GM12891 (cell line): ENCODE data around the gene CAVIN2.

Experiments used
- PAX5 ChIP-seq: IDR thresholded peaks from 2 replicates; pipeline ENCODE4 v1.6.1; 2011; ENCODE audit warnings: low read length, moderate library complexity, mild to moderate bottlenecking; ENCODE audit not compliant: insufficient read depth, severe bottlenecking
- POLR2A ChIP-seq: IDR thresholded peaks from 2 replicates; pipeline ENCODE4 v1.6.1; 2011; ENCODE audit warnings: low read depth, low read length, control low read depth
- POLR2AphosphoS5 ChIP-seq: IDR thresholded peaks from 2 replicates; pipeline ENCODE4 v1.6.1; 2011; ENCODE audit warnings: low read depth, low read length, control low read depth
- POU2F2 ChIP-seq: IDR thresholded peaks from 2 replicates; pipeline ENCODE4 v1.6.1; 2011; ENCODE audit warnings: low read depth, mild to moderate bottlenecking, control low read depth, low read length, moderate library complexity
- SPI1 ChIP-seq: IDR thresholded peaks from 2 replicates; pipeline ENCODE4 v1.6.1; 2011; ENCODE audit warnings: low read depth, low read length, control low read depth
- TAF1 ChIP-seq: IDR thresholded peaks from 2 replicates; pipeline ENCODE4 v1.6.1; 2011; ENCODE audit warnings: low read depth, low read length, control low read depth

- TF ChIP-seq POLR2A (no peak), PAX5 (no peak), POLR2AphosphoS5 (no peak), TAF1 (no peak), SPI1 (no peak), POU2F2 (no peak)
These were observed 45.5 kb upstream of the CAVIN2 start for GRCh38 chr2:191892391-191892790.
